ENCODE data around the gene PTPRN2. TPM values are rescaled to one million over a fixed set of nuclear protein-coding genes. Genes with fewer than 3 reads are reported as not detected.

PTPRN2 gene
- total and polyA plus RNA-seq, 2 of the 13 experiments (the other 11 are each of a cell fraction or from before 2014, with no cell fraction given) = 2.5 to 24.2 TPM

GRCh38 chr7:158321936-158322615, 265.5 kb downstream of the PTPRN2 start:
- in situ Hi-C loops (cut with HindIII; ENCODE audit: extremely low pct_ligation_motif_present, low pct_unique_long_range_greater_than_20kb) (no loop called here), intact Hi-C loops (cut with micrococcal nuclease; ENCODE audit: unreplicated experiment) (no loop called here)
- DNase-seq (ENCODE audit: low spot score) (no peak), FAIRE-seq (no peak), ATAC-seq (no peak)
- POLR2A ChIA-PET = no interaction called here
- Histone ChIP-seq H3K4me3 (replicated peaks in 1 of 3; ENCODE audit: insufficient read depth in 1 of 3, low read depth in 2 of 3, low read length in 3 of 3) (no peak overlapping the region), H3K9ac (ENCODE audit: insufficient read depth, low read depth, low read length) (no peak overlapping the region), H3K27ac (ENCODE audit: extremely low read length, insufficient read depth, low read length) (no peak overlapping the region), H2AFZ (ENCODE audit: low read length) (no peak overlapping the region), H3K4me2 (ENCODE audit: low read depth, low read length) (no peak overlapping the region), H3K27me3 (ENCODE audit: control insufficient read depth in 1 of 2, insufficient read depth in 2 of 2, low read length in 2 of 2) (no peaks in the 10 kb centered on the region), H3K4me1 (ENCODE audit: insufficient read depth, low read length) (no peaks in the 10 kb centered on the region), H3K36me3 (replicated peaks in 1 of 2; ENCODE audit: control insufficient read depth in 1 of 2, insufficient read depth in 2 of 2, low read length in 2 of 2) (no peaks in the 10 kb centered on the region; a peak in 1 of 5 replicates), H3K9me3 (ENCODE audit: low read length) (no peaks in the 10 kb centered on the region), H4K20me1 (ENCODE audit: insufficient read depth, low read length) (peaks cover 40% of the 10 kb centered on the region), H3K79me2 (ENCODE audit: insufficient read depth, low read length) (no peaks in the 10 kb centered on the region)
- CTCF ChIA-PET (ENCODE audit: low intra/inter-chr PET ratio, low total read pairs) = no interaction called here
- no TSS peak for BruUV-seq (replicated peaks)
- TF ChIP-seq PAXIP1 (CRISPR knock-in tag; conservative IDR thresholded peaks at IDR 0.05) = no peak
- TF ChIP-seq MAFG (CRISPR knock-in tag; IDR thresholded peaks at IDR 0.05) = no peak
- TF ChIP-seq KDM1A (CRISPR knock-in tag; IDR thresholded peaks at IDR 0.05) = no peak
- no peak for TF ChIP-seq ZNF841 (CRISPR knock-in tag; IDR thresholded peaks at IDR 0.05; ENCODE audit: borderline replicate concordance)
- TF ChIP-seq FOXO1 (CRISPR knock-in tag; IDR thresholded peaks at IDR 0.05) = no peak
- TF ChIP-seq ZNF607 (CRISPR knock-in tag; IDR thresholded peaks at IDR 0.05; ENCODE audit: borderline replicate concordance) = no peak
- no peak for TF ChIP-seq SALL1 (CRISPR knock-in tag; IDR thresholded peaks at IDR 0.05)
- no peak for TF ChIP-seq GMEB1 (CRISPR knock-in tag; IDR thresholded peaks at IDR 0.05; ENCODE audit: borderline replicate concordance)
- TF ChIP-seq ZNF619 (CRISPR knock-in tag; IDR thresholded peaks at IDR 0.05) = no peak
- TF ChIP-seq YY1 (IDR thresholded peaks at IDR 0.05; ENCODE audit: insufficient read depth, insufficient replicate concordance, low read depth, low read length) = no peak
- no peak for TF ChIP-seq FOXA3 (CRISPR knock-in tag; IDR thresholded peaks at IDR 0.05)
- TF ChIP-seq HNF4G (IDR thresholded peaks at IDR 0.05; ENCODE audit: borderline replicate concordance, low read depth, low read length) = no peak
- no peak for TF ChIP-seq HNF4G (CRISPR knock-in tag; IDR thresholded peaks at IDR 0.05; ENCODE audit: borderline replicate concordance, low read depth)
- TF ChIP-seq NFE2L2 (IDR thresholded peaks at IDR 0.05; ENCODE audit: low read length) = no peak
- TF ChIP-seq HNF1B (CRISPR knock-in tag; IDR thresholded peaks at IDR 0.05) = no peak
- TF ChIP-seq KDM2A (CRISPR knock-in tag; IDR thresholded peaks at IDR 0.05; ENCODE audit: borderline replicate concordance, low read depth) = no peak
- no peak for TF ChIP-seq SYNCRIP (IDR thresholded peaks at IDR 0.05; ENCODE audit: insufficient read depth, low read depth, low read length)
- 75% methylated on average over 24 of the region's 29 CpGs for WGBS (ENCODE audit: low lambda C conversion rate)
